ENCODE measurements around the gene KIAA0825. TPM values are rescaled to one million over a fixed set of nuclear protein-coding genes. Genes with fewer than 3 reads are reported as not detected.

Gene KIAA0825
- total RNA-seq, 1 donor: 9.5 TPM

DNA sequence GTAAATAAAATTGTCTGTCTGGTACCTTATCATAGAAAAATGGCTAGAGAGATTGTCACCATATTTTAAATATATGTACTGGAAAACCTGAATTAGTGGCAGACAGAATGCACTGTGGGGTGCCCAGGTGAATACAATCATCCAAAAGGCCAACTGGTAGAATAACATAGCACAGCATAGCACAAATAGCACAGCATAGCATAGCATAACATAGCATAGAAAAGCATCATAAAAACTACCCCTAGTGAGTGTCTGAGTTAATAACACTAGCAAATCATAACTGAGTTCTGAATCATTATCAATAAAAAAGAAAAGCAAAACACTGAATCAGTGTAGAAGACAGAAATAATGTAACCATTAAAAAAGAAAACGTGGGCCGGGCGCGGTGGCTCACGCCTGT lies 102.3 kb downstream of the KIAA0825 start:
- no peak overlapping the region for H3K4me3 ChIP-seq (ENCODE audit: low read depth, low read length)
- DNase-seq (ENCODE audit: low read depth): no peak
- TF ChIP-seq, protein P1, sequence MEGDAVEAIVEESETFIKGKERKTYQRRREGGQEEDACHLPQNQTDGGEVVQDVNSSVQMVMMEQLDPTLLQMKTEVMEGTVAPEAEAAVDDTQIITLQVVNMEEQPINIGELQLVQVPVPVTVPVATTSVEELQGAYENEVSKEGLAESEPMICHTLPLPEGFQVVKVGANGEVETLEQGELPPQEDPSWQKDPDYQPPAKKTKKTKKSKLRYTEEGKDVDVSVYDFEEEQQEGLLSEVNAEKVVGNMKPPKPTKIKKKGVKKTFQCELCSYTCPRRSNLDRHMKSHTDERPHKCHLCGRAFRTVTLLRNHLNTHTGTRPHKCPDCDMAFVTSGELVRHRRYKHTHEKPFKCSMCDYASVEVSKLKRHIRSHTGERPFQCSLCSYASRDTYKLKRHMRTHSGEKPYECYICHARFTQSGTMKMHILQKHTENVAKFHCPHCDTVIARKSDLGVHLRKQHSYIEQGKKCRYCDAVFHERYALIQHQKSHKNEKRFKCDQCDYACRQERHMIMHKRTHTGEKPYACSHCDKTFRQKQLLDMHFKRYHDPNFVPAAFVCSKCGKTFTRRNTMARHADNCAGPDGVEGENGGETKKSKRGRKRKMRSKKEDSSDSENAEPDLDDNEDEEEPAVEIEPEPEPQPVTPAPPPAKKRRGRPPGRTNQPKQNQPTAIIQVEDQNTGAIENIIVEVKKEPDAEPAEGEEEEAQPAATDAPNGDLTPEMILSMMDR (IDR thresholded peaks at IDR 0.05; ENCODE audit: insufficient read depth, low read depth, low read length): no peak

DNA sequence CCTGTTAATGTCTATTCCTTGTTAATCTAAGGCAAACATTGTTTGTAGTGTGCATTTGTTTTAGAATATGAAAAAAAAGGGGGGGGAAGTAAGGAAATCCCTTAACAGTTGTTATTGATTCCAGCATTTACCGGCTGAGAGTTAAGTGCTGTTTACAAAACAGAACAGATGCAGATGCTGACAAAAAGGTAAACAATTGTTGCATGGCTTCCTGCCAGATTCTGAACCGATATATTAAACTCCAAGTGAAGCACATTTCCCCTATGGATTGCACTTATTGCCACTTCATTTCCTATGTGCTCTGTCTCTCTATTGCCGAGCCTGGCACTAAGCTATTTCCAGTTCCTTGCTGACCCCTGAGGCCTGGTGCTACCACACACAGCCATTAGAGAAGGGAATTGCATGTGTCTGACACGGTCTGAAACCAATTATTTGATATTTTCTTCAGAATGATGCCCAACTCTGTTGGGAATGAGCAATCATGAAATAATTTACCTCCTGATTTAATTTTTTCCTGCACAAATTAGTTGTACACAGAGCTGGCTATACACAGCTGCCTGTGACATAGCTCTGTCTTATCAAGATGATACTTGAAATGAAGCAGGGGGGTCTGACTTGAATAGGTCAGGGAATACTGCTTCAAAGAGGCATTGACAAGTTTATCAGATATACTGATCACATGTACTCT lies 109.8 kb downstream of the KIAA0825 start:
- DNase-seq (ENCODE audit: low read depth): peak; percentile 55
- TF ChIP-seq, protein P1 (IDR thresholded peaks at IDR 0.05; ENCODE audit: insufficient read depth, low read depth, low read length): no peak
- no peak overlapping the region for H3K4me3 ChIP-seq (ENCODE audit: low read depth, low read length)

GRCh38 chr5:94505327-94506068 lies 112.9 kb downstream of the KIAA0825 start:
- H3K4me3 ChIP-seq (ENCODE audit: low read depth, low read length): no peak overlapping the region
- TF ChIP-seq, protein P1 (IDR thresholded peaks at IDR 0.05; ENCODE audit: insufficient read depth, low read depth, low read length): no peak
- DNase-seq (ENCODE audit: low read depth): peak; percentile 7

GRCh38 chr5:94503677-94504076 lies 114.7 kb downstream of the KIAA0825 start:
- peak; percentile 9 for DNase-seq (ENCODE audit: low read depth)
- H3K4me3 ChIP-seq (ENCODE audit: low read depth, low read length): no peak overlapping the region
- TF ChIP-seq, protein P1 (IDR thresholded peaks at IDR 0.05; ENCODE audit: insufficient read depth, low read depth, low read length): no peak

- DNase-seq (ENCODE audit: low read depth): no peak
- no peak overlapping the region for H3K4me3 ChIP-seq (ENCODE audit: low read depth, low read length)
- TF ChIP-seq, protein P1 (IDR thresholded peaks at IDR 0.05; ENCODE audit: insufficient read depth, low read depth, low read length): no peak
Measured at GRCh38 chr5:94501365-94501764, 117.0 kb downstream of the KIAA0825 start.

- TF ChIP-seq, protein P1 (IDR thresholded peaks at IDR 0.05; ENCODE audit: insufficient read depth, low read depth, low read length): no peak
- DNase-seq (ENCODE audit: low read depth): no peak
- no peak overlapping the region for H3K4me3 ChIP-seq (ENCODE audit: low read depth, low read length)
Measured at GRCh38 chr5:94499806-94500205, 118.6 kb downstream of the KIAA0825 start.

Measured in fibroblast of villous mesenchyme (primary cell).